ENCODE results near the gene ADM2. TPM values are rescaled to one million over a fixed set of nuclear protein-coding genes. Genes with fewer than 3 reads are reported as not detected.
"Not testable (repeated sequence)": the region's sequence is repeated elsewhere in the genome, so short reads cannot be mapped to it uniquely, and the experiment has no call there.

Gene ADM2
- total RNA-seq, 1 donor from 2014 or later = not detected

DNA sequence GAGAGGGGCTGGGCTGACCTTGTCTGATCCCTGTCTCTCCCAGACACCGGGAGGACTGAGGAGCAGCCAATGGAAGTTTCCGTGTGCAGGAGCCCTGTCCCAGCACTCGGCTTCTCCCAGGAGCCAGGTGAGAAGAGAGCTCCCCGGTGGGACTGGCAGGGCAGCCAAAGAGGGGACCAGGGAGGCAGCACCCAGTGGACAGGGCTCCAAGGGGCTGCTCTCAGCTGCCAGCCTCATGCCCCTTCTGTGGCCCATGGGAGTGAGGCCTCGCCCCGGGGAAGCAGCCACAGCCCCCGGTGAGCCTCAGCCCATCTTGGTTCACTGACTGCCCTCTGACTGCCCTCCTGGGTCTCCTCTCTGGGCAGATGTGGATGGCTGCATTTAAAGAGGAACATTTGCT is 37.3 kb downstream of the ADM2 start:
- ATAC-seq (ENCODE audit: poor library complexity) (no peak), DNase-seq (no peak)
- intact Hi-C loops (cut with DNase I) = no loop called here

DNA sequence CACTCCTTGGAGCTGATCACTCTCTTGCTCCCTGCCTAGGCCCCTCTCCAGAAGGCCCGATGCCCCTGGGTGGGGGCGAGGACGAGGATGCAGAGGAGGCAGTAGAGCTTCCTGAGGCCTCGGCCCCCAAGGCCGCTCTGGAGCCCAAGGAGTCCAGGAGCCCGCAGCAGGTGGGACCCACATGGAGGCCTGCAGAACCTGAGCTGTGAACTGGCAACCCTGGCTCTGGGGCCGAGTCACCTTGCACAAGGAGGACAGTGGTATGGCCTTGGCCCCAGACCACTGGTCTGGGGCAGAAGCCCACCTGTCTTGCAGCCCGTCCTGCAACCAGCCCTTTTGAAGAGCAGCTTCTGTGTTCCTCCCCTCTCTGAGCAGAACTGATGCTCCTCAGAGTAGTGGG is 37.8 kb downstream of the ADM2 start:
- intact Hi-C loops (cut with DNase I) = no loop called here
- DNase-seq = no peak

DNA sequence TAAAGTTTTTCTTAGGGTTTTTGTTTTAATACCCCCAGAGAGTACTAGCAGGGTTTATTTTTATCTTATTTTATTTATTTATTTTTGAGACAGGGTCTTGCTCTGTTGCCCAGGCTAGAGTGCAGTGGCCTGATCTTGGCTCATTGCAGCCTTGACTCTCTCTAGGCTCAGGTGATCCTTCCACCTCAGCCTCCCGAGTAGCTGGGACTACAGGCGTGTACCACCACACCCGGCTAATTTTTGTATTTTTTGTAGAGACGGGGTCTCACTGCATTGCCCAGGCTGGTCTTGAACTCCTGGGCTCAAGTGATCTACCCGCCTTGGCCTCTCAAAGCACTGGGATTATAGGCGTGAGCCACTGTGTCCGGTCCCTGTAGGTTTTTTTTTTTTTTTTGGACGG is 38.8 kb downstream of the ADM2 start:
- DNase-seq; ATAC-seq (ENCODE audit: poor library complexity); intact Hi-C loops (cut with DNase I): not testable (repeated sequence)

More for the DNA sequence above, 37.8 kb downstream of the ADM2 start:
- no peak for ATAC-seq (ENCODE audit: poor library complexity)

DNA sequence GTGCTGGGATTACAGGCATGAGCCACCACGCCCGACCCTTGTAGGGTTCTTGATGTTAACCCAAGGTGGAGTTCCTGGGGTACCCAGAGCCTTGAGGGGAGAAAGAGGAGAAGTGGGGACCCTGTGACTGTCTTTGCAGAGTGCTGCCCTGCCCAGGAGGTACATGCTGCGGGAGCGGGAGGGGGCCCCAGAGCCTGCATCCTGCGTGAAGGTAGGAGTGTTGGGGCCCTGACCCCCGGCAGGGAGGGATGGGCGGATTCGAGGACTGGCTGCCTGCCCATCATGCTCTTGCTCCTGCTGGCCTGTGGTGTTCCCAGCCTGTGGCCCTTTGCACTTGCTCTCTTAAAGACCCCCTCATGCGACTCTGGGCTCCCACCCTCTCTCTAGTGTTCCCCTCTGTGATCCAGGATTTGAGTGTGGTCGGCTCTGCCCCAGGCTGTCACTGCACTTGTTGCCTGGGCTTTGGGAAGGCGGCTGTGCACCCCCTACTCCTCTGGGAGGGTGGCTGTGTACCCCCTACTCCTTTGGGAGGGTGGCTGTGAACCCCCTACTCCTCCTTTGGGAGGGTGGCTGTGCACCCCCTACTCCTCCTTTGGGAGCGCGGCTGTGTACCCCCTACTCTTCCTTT is 39.6 kb downstream of the ADM2 start:
- no peak for DNase-seq
- no peak for ATAC-seq (ENCODE audit: poor library complexity)
- intact Hi-C loops (cut with DNase I) = no loop called here

DNA sequence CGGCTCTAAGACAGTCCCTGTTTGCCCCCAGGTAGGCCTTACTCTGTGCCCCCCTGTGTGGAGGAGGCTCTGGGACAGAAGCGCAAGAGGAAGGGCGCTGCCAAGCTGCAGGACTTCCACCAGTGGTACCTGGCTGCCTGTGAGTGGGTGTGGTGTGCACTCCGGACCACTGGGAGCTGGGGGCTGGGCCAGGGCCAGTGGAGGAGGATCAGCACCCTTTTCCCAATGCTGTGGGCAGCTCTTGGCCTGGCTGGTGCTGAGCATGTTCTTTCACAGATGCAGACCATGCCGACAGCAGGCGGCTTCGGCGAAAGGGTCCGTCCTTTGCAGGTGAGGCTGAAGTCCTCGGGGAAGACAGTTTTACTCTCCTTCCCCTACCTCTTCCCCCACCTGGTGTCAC is 40.4 kb downstream of the ADM2 start:
- ATAC-seq (ENCODE audit: poor library complexity) = no peak
- intact Hi-C loops (cut with DNase I) = no loop called here
- no peak for DNase-seq

DNA sequence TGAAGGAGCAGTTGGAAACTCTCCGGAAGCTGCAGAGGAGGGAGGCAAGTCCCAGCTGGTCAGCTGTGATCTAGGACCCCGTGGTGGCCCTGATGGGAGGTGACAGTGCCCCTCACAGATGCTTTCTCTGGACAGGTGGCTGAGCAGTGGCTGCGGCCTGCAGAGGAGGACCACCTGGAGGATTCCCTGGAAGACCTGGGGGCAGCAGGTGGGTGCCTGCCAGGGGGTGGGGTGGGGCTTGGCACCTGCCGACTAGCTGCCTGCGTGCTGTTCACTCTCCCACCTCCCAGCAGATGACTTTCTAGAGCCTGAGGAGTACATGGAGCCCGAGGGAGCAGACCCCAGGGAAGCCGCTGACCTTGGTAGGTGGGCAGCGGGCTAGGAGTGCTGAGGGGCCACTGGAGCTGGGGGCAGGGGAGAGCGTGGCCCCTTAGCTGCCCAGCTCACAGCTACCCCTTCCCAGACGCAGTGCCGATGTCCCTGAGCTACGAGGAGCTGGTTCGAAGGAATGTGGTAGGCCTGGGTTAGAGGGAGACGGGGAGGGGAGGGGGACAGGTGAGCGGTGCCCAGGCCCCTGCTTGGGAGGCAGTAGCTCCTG is 41.0 kb downstream of the ADM2 start:
- ATAC-seq (ENCODE audit: poor library complexity) (no peak), DNase-seq (no peak)
- intact Hi-C loops (cut with DNase I) = no loop called here

DNA sequence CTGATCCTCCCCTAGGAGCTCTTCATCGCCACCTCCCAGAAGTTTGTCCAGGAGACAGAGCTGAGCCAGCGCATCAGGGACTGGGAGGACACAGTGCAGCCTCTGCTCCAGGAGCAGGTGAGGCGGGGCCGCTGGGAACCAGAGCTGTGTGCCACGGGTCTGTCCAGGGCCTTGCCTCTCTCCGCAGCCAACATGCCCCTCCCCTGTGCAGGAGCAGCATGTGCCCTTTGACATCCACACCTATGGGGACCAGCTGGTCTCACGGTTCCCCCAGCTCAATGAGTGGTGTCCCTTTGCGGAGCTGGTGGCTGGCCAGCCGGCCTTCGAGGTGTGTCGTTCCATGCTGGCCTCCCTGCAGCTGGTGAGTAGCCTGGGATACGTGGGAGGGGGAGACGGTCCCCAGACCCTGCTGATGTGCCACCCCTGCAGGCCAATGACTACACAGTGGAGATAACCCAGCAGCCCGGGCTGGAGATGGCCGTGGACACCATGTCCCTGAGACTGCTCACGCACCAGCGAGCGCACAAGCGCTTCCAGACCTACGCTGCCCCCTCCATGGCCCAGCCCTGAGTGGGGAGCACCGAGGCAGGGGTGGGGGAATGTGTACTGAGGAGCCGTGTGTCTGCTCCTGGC is 41.6 kb downstream of the ADM2 start:
- DNase-seq (no peak), ATAC-seq (ENCODE audit: poor library complexity) (no peak)
- intact Hi-C loops (cut with DNase I) = no loop called here

DNA sequence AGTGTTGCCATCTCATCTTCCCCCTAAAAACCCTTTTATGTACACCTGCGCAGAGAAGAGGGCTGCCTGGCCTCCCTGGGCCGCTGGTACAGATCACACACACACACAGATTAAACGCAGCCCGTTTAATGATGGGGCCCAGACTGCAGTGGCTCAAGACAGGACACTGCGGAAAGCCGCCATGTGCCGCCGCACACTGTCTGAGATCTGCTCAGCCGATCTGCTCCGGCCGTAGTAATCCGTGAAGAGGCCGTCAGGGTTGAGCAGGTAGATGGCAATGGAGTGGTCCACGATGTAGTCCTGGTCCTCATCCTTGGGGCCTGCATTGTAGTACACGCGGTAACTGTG is 42.1 kb downstream of the ADM2 start:
- intact Hi-C loops (cut with DNase I) = no loop called here
- ATAC-seq (ENCODE audit: poor library complexity) (no peak), DNase-seq (no peak)

DNA sequence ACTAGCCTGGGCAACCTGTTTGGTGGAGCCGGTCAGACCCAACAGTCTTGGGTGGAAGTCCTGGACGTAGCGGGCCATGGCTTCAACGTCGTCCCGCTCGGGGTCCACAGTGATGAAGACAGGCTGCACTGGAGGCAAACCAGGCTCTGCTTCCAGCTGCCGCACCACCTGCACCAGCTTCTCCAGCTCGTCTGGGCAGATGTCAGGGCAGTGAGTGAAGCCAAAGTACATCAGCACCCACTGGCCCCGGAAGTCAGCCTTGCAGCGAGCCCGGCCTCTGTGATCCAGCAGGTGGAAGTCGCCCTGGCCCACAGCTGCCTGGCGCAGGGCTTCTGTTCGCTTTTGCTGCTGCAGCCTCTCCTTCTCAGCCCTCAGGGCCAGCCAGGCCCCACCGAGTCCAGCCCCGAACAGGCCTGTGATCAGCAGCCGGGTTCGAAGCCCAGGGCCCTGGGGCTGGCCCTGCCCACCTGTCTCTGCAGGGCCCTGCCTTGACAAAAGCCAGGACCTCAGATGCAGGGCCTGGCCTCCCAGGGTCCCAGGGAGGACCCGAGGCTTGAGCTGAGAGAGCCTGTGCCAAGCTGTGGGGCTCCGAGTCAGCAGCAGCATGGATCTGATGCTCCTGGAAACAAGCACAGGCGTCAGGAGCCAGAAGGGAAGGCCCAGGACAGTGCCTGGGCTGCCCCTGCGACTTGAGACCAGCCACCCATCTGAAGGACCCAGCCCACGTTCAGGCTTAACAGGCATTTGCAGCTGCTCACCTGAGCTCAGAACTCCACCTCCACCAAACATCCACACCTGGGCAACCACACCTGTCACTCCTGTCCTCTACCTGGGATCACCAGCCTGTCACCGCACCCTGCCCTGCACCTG is 42.7 kb downstream of the ADM2 start:
- no peak for ATAC-seq (ENCODE audit: poor library complexity)
- intact Hi-C loops (cut with DNase I) = no loop called here
- no peak for DNase-seq

DNA sequence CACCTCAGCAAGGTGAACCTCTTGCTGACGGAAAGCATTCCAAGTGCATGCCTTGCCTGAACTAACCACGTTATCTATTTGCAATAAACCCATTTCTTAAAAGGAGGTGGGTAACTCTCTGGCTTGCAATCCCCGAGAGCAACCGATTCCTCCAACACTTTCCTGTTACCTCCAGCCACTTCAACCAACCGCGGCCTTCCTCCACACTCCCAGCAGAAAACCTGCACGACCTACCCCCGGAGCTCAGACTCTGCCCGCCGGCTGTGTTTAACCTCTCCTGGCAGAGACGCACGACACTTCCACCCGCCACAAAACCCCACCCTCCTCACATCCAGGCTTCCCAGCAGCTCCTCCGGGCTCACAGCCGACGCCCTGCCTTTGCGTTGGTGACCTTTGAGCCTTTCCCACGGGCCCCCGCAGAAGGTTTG is 43.3 kb downstream of the ADM2 start:
- no peak for DNase-seq
- ATAC-seq (ENCODE audit: poor library complexity) = no peak
- intact Hi-C loops (cut with DNase I) = no loop called here

DNA sequence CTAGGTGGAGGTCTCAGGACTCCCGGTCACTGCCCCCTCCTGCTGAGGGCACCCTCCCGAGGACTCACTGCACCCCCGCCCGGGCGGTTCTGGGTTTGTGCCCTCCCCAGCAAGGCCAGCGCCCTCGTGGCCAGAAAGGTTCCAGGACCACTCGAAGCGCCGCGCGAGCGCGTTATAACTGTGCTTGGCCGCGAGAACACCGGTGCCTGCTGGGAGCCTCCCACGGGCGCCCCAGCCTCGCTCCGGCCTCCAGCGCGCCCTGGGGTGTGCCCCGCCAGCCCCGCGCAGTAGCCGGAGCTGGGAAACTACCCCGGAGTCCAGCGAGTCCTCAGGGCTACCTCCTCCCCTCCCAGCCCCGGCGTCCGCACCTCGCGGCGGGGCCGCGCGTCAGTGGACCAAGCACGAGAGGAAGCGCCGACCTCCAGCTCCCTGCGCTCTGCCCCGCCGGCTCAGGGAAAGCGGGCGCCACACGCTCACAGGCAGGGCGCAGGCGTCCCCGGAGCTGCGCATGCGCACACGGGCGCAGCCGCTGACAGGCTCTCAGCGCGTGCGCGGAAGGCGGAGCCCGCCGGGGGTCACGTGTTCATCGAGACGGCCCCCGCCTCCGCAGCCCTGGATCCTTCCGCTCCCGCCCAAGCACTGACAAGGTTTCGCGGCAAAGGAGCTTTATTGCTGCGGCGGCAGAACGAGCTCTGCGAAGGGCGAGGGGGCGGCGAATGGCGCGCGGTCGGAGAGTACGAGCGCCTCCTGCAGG is 43.9 kb downstream of the ADM2 start, which contains the start of gene SCO2:
TSS of gene SCO2 (minus strand) at position 495 of the 754 bp plus-strand sequence. CDS start 1,187 bp downstream, outside the sequence.
- intact Hi-C loops (cut with DNase I) = no loop called here
- peak; percentile 98 for DNase-seq
- ATAC-seq (ENCODE audit: poor library complexity) = peak; percentile 78

DNA sequence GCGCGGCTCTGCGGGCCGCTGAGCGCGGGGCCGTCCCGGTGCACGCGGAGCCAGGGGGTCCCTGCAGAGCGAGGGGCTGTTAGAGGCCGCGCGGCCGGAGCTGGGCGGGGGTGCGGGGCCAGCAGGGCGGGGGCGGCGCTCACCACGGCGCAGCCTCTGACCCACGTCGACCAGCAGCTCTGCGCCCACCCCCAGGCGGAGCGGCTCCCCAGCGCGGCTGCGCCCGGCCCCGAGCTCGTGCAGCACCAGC is 44.4 kb downstream of the ADM2 start:
- ATAC-seq (ENCODE audit: poor library complexity) (peak; percentile 14), DNase-seq (no peak)
- intact Hi-C loops (cut with DNase I) = no loop called here

DNA sequence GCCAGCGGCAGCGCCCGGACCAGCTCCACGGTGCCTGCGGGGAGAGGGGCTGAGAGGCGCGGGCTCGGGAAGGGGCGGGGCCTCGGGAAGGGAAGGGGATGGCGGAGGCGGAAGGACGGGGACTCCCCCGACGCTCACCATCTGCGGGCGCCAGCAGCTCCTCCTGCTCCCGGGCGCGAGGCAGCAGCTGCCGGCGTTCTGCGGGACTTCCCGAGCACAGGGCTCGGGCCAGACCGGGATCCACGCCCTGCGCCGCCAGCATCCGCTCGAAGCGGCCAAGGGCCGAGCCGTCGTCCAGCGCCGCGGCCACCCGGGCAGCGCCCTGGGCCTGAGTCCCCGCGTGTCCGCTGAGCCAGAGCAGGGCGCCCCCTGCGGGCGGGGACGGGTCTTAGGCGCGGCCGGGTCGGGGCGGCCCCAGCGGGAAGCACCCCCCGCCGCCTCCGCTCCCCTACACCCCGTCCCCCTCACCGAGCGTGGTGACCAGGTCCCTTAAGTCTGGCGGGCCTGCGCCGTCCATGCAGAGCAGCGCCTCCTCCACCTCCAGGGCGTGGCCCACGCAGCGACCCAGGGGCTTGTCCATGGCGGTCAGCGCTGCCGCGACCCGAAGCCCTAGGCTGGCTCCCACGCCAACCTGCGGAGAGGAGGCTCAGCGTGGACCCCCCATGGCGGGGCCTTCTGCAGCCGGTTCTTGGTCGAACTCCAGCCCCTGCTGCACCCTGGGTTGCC is 44.9 kb downstream of the ADM2 start:
- ATAC-seq (ENCODE audit: poor library complexity) = peak; percentile 30
- DNase-seq = peak; percentile 91
- intact Hi-C loops (cut with DNase I) = no loop called here

DNA sequence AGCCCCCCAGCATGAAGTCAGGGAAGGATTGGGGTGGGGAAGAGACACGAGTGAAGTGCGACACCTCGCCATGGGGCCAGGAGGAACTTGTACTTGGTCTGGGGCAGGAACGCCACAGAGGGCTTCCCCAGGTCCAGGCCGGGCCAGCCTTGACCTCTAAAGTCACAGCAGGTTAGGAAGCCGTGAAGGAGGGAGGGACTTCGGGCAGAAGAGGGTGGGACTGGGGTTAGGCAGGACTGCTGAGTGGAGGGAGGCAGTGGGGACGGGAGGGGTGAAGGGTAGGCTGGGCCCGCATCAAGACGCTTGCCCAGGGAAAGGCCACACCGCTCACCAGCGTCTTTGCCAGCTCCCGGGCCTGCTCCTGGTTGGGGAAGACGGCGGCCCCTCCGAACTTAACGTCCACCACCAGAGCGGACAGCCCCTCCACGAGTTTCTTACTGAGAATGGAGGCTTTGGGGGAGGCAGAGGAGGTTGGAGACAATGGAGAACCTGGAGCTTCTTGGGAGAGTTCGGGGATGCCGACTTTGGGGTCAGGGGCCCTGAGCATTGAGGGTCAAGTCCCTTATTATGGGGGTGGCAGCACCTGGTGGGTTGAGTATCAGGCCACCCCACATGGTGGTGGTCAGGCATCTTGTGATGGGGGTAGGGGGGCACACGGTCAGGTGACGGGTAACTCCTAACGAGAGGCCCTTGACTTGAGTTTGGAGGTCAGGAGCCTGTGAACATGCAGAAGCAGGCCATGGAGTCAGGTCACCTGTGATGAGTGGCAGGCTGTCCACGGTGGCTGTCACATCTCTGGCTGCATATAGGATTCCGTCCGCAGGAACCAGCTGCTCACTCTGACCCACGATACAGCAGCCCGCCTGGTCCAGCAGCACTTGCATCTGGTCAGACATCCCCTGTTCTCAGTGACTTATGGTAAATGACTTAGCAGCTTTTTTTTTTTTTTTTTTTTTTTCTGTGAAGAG is 45.8 kb downstream of the ADM2 start:
- peak; percentile 2 for ATAC-seq (ENCODE audit: poor library complexity)
- DNase-seq = peak; percentile 78
- intact Hi-C loops (cut with DNase I) = no loop called here

DNA sequence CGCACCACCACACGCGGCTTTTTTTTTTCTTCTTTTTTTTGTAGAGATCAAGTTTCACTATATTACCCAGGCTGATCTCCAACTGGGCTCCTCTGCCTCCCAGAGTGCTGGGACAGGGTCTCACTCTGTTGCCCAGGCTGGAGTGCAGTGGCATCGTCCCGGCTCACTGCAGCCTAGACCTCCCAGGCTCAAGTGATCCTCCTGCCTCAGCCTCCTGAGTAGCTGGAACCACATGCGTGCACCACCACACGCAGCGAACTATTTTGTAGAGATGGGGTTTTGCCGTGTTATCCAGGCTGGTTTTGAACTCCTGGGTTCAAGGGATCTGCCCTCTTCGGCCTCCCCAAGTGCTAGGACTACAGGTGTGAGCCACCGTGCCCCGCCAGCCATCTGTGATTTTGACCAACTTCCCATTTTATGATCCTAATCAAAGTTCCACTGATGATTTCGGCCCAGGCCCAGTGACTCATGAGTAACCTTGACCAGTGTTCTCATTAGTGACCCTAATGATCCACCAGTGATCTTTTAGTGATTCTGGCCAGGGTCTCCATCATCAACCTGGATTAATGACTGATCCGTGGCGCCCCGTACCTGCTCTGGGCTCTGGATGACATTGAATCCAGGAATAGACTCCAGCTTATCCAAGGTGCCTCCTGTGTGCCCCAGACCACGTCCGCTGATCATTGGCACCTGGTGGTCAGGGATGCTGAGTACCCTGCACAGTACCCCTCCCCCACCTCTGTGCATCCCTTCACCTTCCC is 46.8 kb downstream of the ADM2 start:
- no peak for DNase-seq
- no peak for ATAC-seq (ENCODE audit: poor library complexity)
- intact Hi-C loops (cut with DNase I) = no loop called here

DNA sequence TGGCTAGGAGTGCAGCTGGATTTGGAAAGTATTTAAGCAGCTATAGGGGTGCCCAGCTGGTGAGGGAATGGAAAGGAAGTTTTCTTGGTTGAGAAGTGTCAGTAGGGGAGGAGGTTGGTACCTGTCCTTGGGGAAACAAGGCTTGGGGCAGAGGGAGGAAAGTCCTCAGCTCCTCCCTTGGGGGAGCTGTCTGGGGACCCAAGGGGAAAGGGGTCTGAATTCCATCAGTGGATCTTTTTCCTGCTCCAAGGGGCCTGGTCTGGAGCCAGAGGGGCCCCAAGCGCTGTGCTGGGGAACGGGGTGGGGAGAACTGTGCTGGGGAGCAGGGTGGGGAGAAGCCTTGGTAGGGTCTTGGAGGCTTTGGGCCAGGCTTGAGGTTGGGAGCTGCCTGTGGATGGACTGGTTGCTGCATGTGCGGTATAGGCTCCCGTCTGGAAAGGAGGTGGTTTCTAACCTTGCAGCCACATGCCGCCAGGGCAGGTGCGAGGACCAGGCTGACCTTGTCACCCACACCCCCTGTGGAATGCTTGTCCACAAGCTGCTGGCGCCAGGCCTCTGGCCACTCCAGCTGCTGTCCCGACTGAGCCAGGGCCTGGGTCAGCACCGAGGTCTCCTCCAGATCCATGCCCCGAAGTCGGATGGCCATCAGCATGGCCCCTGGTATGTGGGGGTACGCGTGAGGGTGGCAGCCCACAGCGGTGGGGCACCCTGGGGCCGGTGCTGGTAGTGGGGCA is 47.5 kb downstream of the ADM2 start:
- ATAC-seq (ENCODE audit: poor library complexity) (no peak), DNase-seq (no peak)
- intact Hi-C loops (cut with DNase I) = no loop called here
